22Rv1 (cell line): ENCODE data around the gene PIP5KL1.

Experiments used
- CTCF ChIP-seq: fragments of 450-650 bp; IDR thresholded peaks from 2 replicates; pipeline ENCODE4 v1.5.1; 2017; ENCODE audit warnings: mild to moderate bottlenecking
- ZFX ChIP-seq: fragments of 450-650 bp; IDR thresholded peaks from 2 replicates; pipeline ENCODE4 v1.6.1; 2017; ENCODE audit warnings: antibody characterized with exemption, borderline replicate concordance

GRCh38 chr9:127944586-127945218 lies 14.1 kb upstream of the PIP5KL1 start:
- TF ChIP-seq CTCF (no peak), ZFX (no peak)
